ENCODE results near the gene MARK2. TPM values are rescaled to one million over a fixed set of nuclear protein-coding genes. Genes with fewer than 3 reads are reported as not detected.

The MARK2 gene
- total RNA-seq, 4 donors from 2014 or later: 66.3 to 78.7 (median 71.8) TPM

GRCh38 chr11:63817758-63818498 is 21.0 kb upstream of the MARK2 start:
- peaks cover 46% of the 10 kb centered on the region for H3K36me3 ChIP-seq
- WGBS: 89% methylated on average over 15 of the region's 27 CpGs
- no peak for DNase-seq (ENCODE audit: low spot score in 2 of 2)
- peaks cover 17% of the 10 kb centered on the region for H3K4me1 ChIP-seq
- no peaks in the 10 kb centered on the region for H3K27me3 ChIP-seq
- H3K9me3 ChIP-seq: no peaks in the 10 kb centered on the region
- H3K4me3 ChIP-seq: no peak overlapping the region
- H3K27ac ChIP-seq: no peak overlapping the region
- TF ChIP-seq CTCF (IDR thresholded peaks at IDR 0.05): no peak
- TF ChIP-seq POLR2AphosphoS5 (IDR thresholded peaks at IDR 0.05): no peak
- no peak for TF ChIP-seq EP300 (IDR thresholded peaks at IDR 0.05)
- TF ChIP-seq POLR2A (IDR thresholded peaks at IDR 0.05): no peak

- Histone ChIP-seq H3K27me3 (no peaks in the 10 kb centered on the region), H3K9me3 (no peaks in the 10 kb centered on the region), H3K27ac (no peak overlapping the region), H3K4me3 (no peak overlapping the region), H3K4me1 (peaks cover 15% of the 10 kb centered on the region), H3K36me3 (peaks cover 53% of the 10 kb centered on the region)
- TF ChIP-seq POLR2AphosphoS5 (IDR thresholded peaks at IDR 0.05) (no peak), EP300 (IDR thresholded peaks at IDR 0.05) (no peak), POLR2A (IDR thresholded peaks at IDR 0.05) (no peak)
- no peak for DNase-seq (ENCODE audit: low spot score in 2 of 2)
- WGBS: 89% methylated on average over 16 of the region's 19 CpGs
Observed at GRCh38 chr11:63818609-63819008, 20.3 kb upstream of the MARK2 start.

DNA sequence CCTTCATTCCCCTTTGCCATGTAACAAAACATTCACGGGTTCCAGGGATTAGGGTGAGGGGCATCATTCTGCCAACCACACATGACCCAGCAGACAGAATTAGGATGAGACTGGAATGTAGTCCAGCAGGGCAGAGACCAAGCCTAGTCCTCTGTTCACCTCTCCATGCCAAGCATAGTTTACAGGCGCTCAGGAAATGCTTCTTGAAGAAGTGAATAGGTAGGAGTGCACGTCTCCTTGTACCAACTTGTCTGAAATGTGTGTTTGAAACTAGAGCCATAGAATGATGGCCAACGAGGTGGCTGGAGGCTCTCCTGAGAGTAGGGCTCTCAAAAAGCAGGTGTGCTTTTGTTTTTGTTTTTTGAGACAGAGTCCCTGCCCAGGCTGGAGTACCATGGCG is 17.5 kb upstream of the MARK2 start:
- H3K4me3 ChIP-seq: no peak overlapping the region
- TF ChIP-seq POLR2AphosphoS5 (IDR thresholded peaks at IDR 0.05): no peak
- no peak for TF ChIP-seq POLR2A (IDR thresholded peaks at IDR 0.05)
- no peak for TF ChIP-seq EP300 (IDR thresholded peaks at IDR 0.05)
- TF ChIP-seq CTCF (IDR thresholded peaks at IDR 0.05): no peak
- H3K36me3 ChIP-seq: peaks cover 78% of the 10 kb centered on the region
- H3K27me3 ChIP-seq: no peaks in the 10 kb centered on the region
- DNase-seq (ENCODE audit: low spot score in 2 of 2): no peak
- H3K4me1 ChIP-seq: no peaks in the 10 kb centered on the region
- WGBS: 67% methylated on average over 4 of the region's 5 CpGs
- H3K9me3 ChIP-seq: no peaks in the 10 kb centered on the region
- no peak overlapping the region for H3K27ac ChIP-seq

DNA sequence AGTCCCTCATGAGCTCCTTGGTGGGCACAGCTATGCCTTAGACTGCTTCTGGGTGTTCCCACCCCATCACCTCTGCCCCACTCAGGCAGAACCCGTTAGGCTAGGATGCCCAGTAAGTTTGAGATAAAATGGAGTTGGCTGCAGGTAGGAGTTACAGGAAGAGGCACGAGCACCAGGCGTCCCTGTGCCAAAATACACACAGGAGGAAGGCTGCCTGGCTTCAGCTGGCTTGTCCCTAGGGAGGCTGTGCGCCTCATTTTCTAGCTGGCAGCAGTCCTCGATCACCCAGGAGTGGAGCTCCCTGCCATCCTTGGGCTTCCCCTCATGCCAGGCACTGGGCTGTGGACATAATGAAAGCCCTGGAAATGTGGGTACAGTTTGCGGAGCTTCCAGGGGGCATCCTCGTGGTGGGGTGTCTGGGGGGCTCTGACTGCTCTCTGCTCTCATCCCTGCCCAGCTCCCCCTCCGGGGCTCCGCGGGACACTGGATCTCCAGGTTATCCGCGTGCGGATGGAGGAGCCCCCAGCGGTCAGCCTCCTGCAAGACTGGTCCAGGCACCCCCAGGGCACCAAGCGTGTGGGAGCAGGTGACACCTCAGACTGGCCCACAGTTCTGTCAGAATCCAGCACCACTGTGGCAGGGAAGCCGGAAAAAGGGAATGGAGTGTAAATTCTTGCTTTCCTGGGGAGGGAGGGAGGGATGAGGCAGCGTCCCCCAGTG is 12.3 kb upstream of the MARK2 start:
- no peak for DNase-seq (ENCODE audit: low spot score in 2 of 2)
- H3K36me3 ChIP-seq: peaks cover 60% of the 10 kb centered on the region
- TF ChIP-seq POLR2A (IDR thresholded peaks at IDR 0.05) (no peak), EP300 (IDR thresholded peaks at IDR 0.05) (no peak), CTCF (IDR thresholded peaks at IDR 0.05) (no peak), POLR2AphosphoS5 (IDR thresholded peaks at IDR 0.05) (no peak)

DNA sequence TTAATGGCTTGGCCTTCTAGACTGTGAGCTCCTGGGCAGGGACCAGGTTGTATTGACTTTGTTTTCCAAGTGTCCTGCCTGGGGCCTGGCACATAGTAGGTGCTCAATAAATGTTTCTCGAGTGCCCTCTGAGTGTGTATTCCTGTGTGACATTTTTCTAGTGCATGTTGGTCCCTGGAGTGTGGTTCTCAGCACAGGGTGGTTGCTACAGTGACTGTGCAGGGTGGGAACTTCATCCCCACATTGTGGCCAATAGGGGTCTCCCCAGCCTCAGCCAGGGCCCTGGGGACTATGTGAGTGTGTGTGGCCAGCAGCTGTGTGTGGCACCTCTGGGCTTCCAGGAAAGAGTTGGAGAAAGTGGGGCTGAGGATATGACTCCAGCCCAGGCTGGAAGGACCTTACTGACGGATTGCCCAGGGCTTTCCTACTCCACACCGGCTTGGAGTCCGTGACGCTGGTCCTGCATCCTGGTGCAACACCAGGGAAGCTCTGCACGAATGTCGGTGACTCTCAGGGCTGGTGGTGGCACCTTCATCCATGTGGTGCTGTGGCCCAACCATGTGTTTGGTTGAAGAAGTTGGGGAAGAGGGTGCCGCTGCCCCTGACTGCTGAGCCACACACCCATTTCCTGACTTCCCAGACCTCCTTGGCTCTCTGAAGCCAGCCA is 9.0 kb upstream of the MARK2 start:
- WGBS: 73% methylated on average over 2 of the region's 8 CpGs
- no peak for TF ChIP-seq CTCF (IDR thresholded peaks at IDR 0.05)
- Histone ChIP-seq H3K27ac (no peak overlapping the region), H3K36me3 (peaks cover 28% of the 10 kb centered on the region), H3K27me3 (no peaks in the 10 kb centered on the region), H3K4me1 (no peaks in the 10 kb centered on the region), H3K4me3 (no peak overlapping the region), H3K9me3 (no peaks in the 10 kb centered on the region)
- no peak for DNase-seq (ENCODE audit: low spot score in 2 of 2)

More for the DNA sequence above, 12.3 kb upstream of the MARK2 start:
- no peak overlapping the region for H3K27ac ChIP-seq
- H3K27me3 ChIP-seq: no peaks in the 10 kb centered on the region
- no peaks in the 10 kb centered on the region for H3K9me3 ChIP-seq
- no peaks in the 10 kb centered on the region for H3K4me1 ChIP-seq
- no peak overlapping the region for H3K4me3 ChIP-seq
- 66% methylated on average over 5 of the region's 17 CpGs for WGBS
